ENCODE measurements around the gene DENND2C.
"Not testable (repeated sequence)": the region's sequence is repeated elsewhere in the genome, so short reads cannot be mapped to it uniquely, and the experiment has no call there.

The DENND2C gene

DNA sequence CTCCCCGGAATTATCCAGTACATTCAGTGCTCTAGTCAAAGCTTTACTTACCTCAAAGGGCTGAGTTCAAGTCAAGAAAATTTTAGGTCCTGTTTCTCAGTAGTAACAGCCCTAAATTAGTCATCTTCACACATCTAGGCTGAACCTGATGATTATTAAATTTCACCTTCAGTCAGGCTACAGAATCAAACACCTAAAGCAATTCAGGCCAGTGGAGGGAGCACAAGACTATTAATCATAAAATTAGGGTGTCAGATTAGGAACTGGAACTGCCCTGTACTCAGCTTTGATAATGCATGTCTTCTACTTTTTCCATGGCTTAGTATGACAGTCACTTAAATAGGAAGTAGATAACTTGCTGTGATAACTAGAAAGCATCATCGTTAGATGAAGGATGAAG, 60.0 kb downstream of the DENND2C start:
- no peak overlapping the region for H3K4me3 ChIP-seq (ENCODE audit: low read depth, low read length)

- H3K4me3 ChIP-seq (ENCODE audit: low read depth, low read length): no peak overlapping the region
These were observed 60.8 kb downstream of the DENND2C start for GRCh38 chr1:114609026-114609425.

DNA sequence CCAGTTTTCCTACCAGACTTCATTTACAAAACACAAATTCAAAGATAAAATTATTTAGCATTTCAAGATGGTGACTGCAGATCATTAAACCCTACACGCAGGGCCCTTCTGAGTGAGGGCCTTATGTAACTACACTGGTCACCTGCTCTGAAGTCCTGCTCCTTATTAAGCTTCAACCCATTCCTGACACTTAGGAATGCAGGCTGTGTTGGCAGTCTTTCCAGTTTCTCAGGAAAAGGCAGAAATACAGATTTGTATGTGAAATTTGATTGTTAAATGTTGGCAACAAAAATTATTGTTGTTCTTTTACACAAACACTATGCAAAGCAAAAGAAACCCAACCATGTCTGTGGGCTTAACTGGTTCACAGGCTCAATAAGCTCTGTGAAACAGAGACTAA, 62.6 kb downstream of the DENND2C start:
- H3K4me3 ChIP-seq (ENCODE audit: low read depth, low read length): no peak overlapping the region

DNA sequence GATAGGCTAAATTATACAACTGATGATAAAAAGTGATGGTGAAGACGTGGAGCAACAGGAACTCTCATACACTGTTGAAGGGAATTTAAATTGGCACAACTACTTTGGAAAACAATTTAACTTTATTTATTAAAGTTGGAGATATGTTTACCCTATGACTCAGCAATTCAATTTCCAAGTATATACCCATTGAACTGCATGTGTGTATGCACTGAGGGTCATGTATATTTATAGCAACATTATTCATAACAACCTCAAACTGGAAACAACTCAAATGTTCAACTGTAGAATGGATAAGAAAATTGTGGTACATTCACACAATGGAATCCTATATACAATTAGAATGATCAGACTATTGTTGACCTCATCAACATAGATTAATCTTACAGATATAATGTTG, 71.9 kb downstream of the DENND2C start:
- no peak overlapping the region for H3K4me3 ChIP-seq (ENCODE audit: low read depth, low read length)

DNA sequence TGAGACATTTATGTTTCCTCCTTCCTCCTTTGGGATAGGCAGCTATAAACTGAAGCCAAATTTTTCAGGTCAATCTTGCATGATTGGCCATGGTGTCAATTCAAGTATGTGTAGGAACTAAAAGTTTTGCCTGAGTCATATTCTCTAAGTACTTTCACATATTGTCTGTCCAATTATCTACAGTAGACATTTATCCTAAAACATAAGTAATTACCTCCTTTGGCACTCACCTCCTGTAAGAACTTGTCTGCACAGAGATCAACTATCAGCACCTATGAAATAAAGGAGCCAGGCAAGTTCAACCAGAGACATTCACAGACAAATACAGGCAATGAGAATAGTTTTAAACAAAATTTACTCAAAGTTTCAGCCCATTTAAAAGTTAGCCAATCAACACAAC, 74.2 kb downstream of the DENND2C start:
- no peak overlapping the region for H3K4me3 ChIP-seq (ENCODE audit: low read depth, low read length)

DNA sequence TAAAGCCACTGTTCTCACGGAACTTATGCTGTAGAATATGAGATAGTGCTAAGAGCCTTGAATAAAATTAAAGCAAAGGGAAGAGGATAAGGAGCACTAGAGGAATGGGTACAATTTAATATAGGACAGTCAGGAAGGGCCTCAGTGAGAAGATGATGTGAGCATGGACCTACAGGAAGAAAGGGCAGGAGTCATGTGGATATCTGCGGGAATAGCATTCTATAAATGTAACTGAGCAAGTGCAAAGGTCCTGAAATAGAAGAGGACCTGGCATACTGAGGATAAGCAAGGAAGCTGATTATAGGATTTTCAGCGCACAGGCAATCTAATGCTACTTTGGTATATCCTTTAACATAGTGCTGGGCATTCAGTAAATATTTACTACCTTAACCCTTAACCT, 75.8 kb downstream of the DENND2C start:
- H3K4me3 ChIP-seq (ENCODE audit: low read depth, low read length): no peak overlapping the region

DNA sequence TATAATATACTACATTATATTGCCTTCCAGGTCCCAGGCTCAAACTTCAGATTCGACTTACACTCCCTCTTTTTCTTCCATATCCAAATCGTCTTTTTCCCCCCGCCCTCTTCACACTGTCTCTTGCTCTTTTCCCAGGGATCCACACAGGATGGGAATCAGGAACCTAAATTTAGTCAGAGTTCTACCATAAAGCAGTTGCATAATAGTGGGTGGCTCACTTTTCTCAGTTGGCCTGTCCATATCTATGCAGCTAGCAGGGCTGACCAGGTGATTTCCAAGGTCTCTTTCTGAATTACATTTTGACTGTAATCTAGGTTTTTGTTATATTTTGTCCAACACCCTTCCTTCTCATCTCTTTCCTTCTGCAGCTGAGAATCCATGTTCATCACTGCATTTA, 80.7 kb downstream of the DENND2C start:
- no peak overlapping the region for H3K4me3 ChIP-seq (ENCODE audit: low read depth, low read length)

DNA sequence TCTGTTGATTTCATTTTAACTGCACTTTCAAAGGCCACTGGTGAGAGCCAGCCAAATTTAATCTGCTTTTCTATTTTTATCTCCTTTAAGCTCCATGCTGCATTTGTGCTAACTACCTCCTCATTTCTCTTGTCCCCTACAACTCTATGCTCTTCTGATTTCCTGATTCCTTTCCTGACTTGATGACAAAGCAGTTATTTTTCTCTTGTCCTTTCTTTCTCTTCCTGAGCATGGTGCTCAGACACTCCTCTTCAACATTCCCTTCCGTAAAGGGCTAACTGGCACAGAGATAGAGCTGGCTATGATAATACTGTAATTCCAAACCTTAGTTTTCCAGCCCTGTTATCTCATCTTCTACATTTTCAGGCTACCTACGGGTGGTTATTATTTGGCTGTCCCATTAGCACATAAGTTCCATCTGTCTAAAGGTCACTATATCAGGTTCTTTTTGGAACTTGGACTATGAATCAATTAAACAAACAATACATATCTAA, 81.6 kb downstream of the DENND2C start:
- no peak overlapping the region for H3K4me3 ChIP-seq (ENCODE audit: low read depth, low read length)

GRCh38 chr1:114587203-114587991, 82.5 kb downstream of the DENND2C start:
- H3K4me3 ChIP-seq (ENCODE audit: low read depth, low read length): no peak overlapping the region

DNA sequence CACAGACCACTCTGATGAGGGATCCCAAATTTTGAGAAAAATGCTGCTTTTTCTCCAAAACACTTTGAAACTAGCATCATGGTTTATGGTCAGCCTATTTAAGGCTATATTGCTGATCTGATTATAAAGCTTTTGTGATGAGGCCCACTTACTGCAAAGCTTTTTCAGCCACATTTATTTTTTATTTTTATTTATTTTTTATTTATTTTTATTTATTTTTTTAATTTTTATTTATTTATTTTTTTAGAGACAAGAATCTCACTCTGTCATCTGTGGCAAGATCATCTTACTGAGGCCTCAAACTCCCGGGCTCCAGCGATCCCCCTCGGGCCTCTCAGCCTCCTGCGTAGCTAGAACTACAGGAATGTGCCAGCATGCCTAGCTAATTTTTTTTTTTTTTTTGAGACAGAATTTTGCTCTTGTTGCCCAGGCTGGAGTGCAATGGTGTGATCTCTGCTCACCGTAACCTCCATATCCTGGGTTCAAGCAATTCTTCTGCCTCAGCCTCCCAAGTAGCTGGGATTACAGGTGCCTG, 83.3 kb downstream of the DENND2C start:
- no peak overlapping the region for H3K4me3 ChIP-seq (ENCODE audit: low read depth, low read length)

GRCh38 chr1:114585231-114585630, 84.6 kb downstream of the DENND2C start:
- no peak overlapping the region for H3K4me3 ChIP-seq (ENCODE audit: low read depth, low read length)

DNA sequence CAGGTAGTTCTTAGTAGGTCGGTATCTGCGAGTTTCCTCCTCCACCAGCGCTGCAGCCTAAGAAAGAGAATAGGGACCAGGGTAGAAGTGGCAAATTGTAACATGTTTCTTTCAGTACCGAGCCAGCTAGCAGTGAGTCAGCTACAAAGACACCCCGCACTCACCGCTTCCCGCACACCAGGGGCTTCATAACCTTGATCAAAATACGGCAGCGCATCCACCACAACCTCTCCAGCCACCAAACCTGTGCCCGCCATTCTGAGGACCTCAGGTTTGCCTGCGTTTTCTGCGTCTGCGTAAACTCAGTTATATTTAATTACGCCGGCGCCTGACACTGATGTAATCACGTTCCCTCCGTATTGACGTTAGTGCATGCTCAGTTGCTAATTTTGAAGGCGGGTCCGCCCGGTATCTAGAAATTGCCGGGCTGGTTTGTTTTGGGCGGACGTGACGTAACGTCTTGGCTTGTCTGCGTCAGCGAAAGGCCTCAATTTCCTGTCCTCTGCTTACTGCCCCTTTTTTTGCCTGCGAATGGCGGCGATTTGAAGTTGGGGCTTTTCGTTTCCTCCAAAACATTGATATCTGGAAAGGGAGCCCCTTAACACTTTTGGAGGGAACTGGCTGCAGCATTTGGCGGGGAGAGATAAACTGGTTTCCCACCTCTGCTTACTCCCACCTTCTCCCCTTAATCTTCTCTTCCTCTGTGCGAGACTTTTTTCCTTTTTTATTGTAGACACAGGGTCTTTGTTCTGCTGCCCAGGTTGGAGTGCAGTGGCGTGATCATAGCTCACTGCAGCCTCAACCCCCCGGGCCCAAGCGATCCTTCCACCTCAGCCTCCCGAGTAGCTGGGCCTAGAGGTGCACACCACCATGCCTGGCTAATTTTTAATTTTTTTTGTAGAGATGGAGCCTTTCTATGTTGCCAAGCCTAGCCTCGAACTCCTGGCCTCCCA, 88.2 kb downstream of the DENND2C start, which contains the start of gene BCAS2:
Gene BCAS2 (minus strand): TSS at position 281 of the 953 bp plus-strand sequence. CDS start 24 bp downstream, at position 257.
- H3K4me3 ChIP-seq (ENCODE audit: low read depth, low read length): peak within 1 kb of the TSS; percentile 94

- H3K4me3 ChIP-seq (ENCODE audit: low read depth, low read length): no peak overlapping the region
These were observed 95.5 kb downstream of the DENND2C start for GRCh38 chr1:114574365-114574764.

DNA sequence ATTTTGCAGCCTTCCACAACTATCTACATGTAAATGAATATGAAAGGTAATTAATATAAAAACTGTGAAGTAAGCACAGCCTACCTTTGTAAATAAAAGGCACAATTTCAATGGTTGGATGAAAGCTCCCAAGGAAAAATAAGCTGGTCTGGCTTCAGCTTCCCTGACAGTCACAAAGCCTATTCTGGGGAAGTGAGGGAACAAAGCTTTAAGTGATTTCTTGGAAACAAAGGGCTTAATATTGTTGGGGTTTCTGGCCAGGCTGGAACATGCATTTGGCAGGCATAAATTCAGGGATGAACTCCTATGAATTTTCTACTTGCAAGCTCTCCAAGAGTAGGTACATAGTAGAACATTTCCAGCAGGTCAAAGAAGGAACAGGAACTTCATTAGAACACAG, 105.7 kb downstream of the DENND2C start:
- H3K4me3 ChIP-seq (ENCODE audit: low read depth, low read length): no peak overlapping the region

GRCh38 chr1:114562978-114563510, 106.8 kb downstream of the DENND2C start:
- not testable (repeated sequence) for H3K4me3 ChIP-seq (ENCODE audit: low read depth, low read length)

GRCh38 chr1:114561333-114561732, 108.5 kb downstream of the DENND2C start:
- no peak overlapping the region for H3K4me3 ChIP-seq (ENCODE audit: low read depth, low read length)

DNA sequence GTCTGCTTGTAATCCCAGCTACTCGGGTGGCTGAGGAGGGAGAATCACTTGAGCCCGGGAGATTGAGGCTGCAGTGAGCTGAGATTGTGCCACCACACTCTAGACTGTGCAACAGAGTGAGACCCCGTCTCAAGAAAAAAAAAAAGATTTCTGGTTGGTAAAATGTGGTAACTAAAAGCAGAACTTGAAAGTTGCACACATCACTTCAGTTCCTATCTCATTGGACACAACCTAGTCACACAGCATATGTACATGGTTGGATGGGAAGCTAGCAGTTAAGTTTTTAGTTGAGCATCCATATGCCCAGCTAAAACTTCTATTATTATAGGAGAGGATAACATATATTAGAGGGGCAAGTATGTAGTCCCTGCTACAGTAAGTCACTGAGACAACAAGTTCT, 110.5 kb downstream of the DENND2C start:
- no peak overlapping the region for H3K4me3 ChIP-seq (ENCODE audit: low read depth, low read length)

DNA sequence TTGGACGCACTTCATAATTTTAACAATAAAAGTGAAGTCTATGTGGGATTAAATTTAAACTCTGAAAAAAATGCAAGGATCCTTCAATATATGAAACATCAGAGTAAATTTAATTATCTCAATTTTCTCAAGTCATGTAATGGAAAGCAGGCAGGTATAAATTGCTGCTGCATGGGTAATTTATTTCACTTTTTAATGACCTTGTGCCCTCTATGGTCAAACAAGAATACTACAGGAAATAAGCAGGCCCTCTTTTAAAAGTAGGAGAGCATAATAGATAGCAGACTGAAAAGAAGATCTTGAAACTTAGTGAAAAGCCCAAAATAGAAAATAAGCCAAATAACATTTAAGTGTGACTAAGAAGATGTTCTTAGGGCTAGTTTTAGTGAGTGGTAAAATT, 111.3 kb downstream of the DENND2C start:
- H3K4me3 ChIP-seq (ENCODE audit: low read depth, low read length): no peak overlapping the region

DNA sequence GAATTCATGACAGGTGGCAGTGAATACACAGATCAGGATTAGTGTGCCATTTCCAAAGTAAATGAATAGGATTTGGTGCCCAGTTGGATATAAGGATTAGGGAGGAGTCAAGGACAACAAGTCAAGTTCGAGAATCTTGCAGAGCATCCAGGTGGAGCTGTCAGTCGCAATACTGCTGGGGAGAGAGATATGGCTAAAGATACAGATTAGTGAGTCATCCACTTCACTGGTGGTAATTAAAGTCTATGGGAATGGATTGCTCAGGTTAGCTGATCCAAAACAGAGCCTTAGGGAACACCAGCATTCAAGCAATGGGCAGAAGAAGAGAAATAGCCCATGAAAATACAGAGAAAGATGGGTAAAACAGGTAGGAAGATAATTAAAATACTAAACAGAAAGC, 115.3 kb downstream of the DENND2C start:
- H3K4me3 ChIP-seq (ENCODE audit: low read depth, low read length): no peak overlapping the region

DNA sequence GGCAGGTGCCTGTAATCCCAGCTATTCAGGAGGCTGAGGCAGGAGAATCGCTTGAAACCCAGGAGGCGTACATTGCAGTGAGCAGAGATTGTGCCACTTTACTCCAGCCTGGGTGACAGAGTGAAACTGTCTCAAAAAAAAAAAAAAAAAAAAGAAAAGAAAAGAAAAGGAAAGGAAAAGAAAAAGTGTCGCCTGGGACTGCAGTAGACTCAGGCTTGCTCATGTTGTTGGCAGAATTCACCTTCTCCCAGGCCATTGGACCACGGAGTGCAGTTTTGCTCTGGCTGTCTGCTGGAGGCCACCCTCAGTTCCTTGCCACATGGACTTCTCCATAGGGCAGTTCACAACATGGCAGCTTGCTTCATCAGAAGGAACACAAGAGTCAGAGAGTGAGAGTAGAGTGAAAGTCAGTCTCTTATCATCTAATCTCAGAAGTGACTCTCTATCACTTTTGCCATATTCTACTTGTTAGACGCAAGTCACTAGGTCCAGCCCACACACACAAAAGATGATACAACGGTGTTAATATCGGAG, 117.7 kb downstream of the DENND2C start:
- H3K4me3 ChIP-seq (ENCODE audit: low read depth, low read length): no peak overlapping the region

- H3K4me3 ChIP-seq (ENCODE audit: low read depth, low read length): no peak overlapping the region
These were observed 118.4 kb downstream of the DENND2C start for GRCh38 chr1:114551400-114551799.
